NT2/D1 (cell line): ENCODE data around the gene ZNF296.

Experiments
- SUZ12 ChIP-seq: IDR thresholded peaks from 2 replicates; pipeline ENCODE4 v1.6.1; 2011; ENCODE audit not compliant: insufficient read length, insufficient read depth; ENCODE audit errors: extremely low read depth
- YY1 ChIP-seq: IDR thresholded peaks from 2 replicates; pipeline ENCODE4 v1.6.1; 2011; ENCODE audit not compliant: insufficient read length, insufficient read depth
- ZNF274 ChIP-seq: IDR thresholded peaks from 2 replicates; pipeline ENCODE4 v1.6.1; 2011; ENCODE audit warnings: mild to moderate bottlenecking, low read depth, low read length

DNA sequence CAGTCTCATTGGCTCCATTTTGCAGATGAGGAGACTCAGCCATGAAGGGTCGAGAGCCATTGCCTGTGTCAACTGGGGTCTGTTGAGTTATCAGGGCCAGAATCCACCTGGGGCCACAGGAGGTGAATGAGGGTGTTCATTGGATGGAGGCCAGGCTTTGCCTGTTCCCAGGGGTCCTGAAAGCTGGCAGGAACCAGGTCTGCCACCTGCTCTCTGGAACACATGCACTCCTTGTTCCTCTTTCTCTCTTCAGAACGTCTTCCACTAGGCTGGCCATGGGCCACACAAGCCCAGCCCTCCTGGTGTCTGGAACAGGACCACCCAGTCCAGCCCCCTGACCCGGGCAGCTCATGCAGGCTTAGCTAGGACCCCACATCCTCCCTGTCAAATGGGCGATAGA lies 37.8 kb upstream of the ZNF296 start:
- TF ChIP-seq YY1: no peak
- no peak for TF ChIP-seq SUZ12
- TF ChIP-seq ZNF274: no peak
